Measurements from ENCODE around the gene ZSCAN21. TPM values are rescaled to one million over a fixed set of nuclear protein-coding genes. Genes with fewer than 3 reads are reported as not detected.

The ZSCAN21 gene
- total and polyA plus RNA-seq, 4 donors, result 4.7 to 13.1 (median 7.1) TPM

GRCh38 chr7:100072462-100072861 is 22.9 kb downstream of the ZSCAN21 start:
- Histone ChIP-seq H3K9me3 (ENCODE audit: control insufficient read depth in 4 of 4, insufficient read depth in 3 of 4, low read length in 3 of 4) (peaks cover 11 to 28% (median 25%) of the 10 kb centered on the region in 4 donors), H3K4me1 (ENCODE audit: control insufficient read depth in 5 of 5, insufficient read depth in 5 of 5, low read length in 5 of 5) (no peaks in the 10 kb centered on the region), H3K36me3 (ENCODE audit: control insufficient read depth in 4 of 4, insufficient read depth in 4 of 4, low read length in 4 of 4) (peaks cover 64 to 81% (median 70%) of the 10 kb centered on the region in 4 donors), H3K9ac (ENCODE audit: insufficient read depth in 1 of 2, low read length in 2 of 2) (no peak overlapping the region), H3K27ac (ENCODE audit: low read depth in 1 of 2, low read length in 1 of 2) (no peak overlapping the region), H3K4me3 (no peak overlapping the region), H3K27me3 (ENCODE audit: control insufficient read depth in 3 of 3, insufficient read depth in 3 of 3, low read length in 2 of 3) (no peaks in the 10 kb centered on the region)
- 98% methylated on average over 10 of the region's 10 CpGs for WGBS, 2 donors
- no peak for ATAC-seq (ENCODE audit: insufficient read depth, low FRiP score)
- no peak for DNase-seq
- no peak for TF ChIP-seq CTCF (IDR thresholded peaks at IDR 0.05; ENCODE audit: control extremely low read depth, extremely low read depth)

- no peak for DNase-seq
- Histone ChIP-seq H3K9me3 (ENCODE audit: control insufficient read depth in 4 of 4, insufficient read depth in 3 of 4, low read length in 3 of 4) (peaks cover 11 to 28% (median 24%) of the 10 kb centered on the region in 4 donors), H3K27me3 (ENCODE audit: control insufficient read depth in 3 of 3, insufficient read depth in 3 of 3, low read length in 2 of 3) (no peaks in the 10 kb centered on the region), H3K4me1 (ENCODE audit: control insufficient read depth in 5 of 5, insufficient read depth in 5 of 5, low read length in 5 of 5) (peaks cover 0 to 6% (median 0%) of the 10 kb centered on the region in 5 donors), H3K36me3 (ENCODE audit: control insufficient read depth in 4 of 4, insufficient read depth in 4 of 4, low read length in 4 of 4) (peaks cover 64 to 85% (median 75%) of the 10 kb centered on the region in 4 donors), H3K27ac (ENCODE audit: low read depth in 1 of 2, low read length in 1 of 2) (no peak overlapping the region), H3K4me3 (no peak overlapping the region), H3K9ac (ENCODE audit: insufficient read depth in 1 of 2, low read length in 2 of 2) (no peak overlapping the region)
- no peak for TF ChIP-seq CTCF (IDR thresholded peaks at IDR 0.05; ENCODE audit: control extremely low read depth, extremely low read depth)
- ATAC-seq (ENCODE audit: insufficient read depth, low FRiP score), result no peak
- 94% methylated on average over 7 of the region's 7 CpGs for WGBS, 2 donors
These were observed 25.3 kb downstream of the ZSCAN21 start for GRCh38 chr7:100074841-100075240.

GRCh38 chr7:100075418-100075817 is 25.8 kb downstream of the ZSCAN21 start:
- WGBS, 2 donors, result 95% methylated on average over 6 of the region's 6 CpGs
- no peaks in the 10 kb centered on the region for H3K27me3 ChIP-seq (ENCODE audit: control insufficient read depth in 3 of 3, insufficient read depth in 3 of 3, low read length in 2 of 3)
- peaks cover 58 to 82% (median 71%) of the 10 kb centered on the region in 4 donors for H3K36me3 ChIP-seq (ENCODE audit: control insufficient read depth in 4 of 4, insufficient read depth in 4 of 4, low read length in 4 of 4)
- peaks cover 11 to 28% (median 20%) of the 10 kb centered on the region in 4 donors for H3K9me3 ChIP-seq (ENCODE audit: control insufficient read depth in 4 of 4, insufficient read depth in 3 of 4, low read length in 3 of 4)
- no peak overlapping the region for H3K4me3 ChIP-seq
- no peak for TF ChIP-seq CTCF (IDR thresholded peaks at IDR 0.05; ENCODE audit: control extremely low read depth, extremely low read depth)
- H3K4me1 ChIP-seq (ENCODE audit: control insufficient read depth in 5 of 5, insufficient read depth in 5 of 5, low read length in 5 of 5), result peaks cover 0 to 12% (median 5%) of the 10 kb centered on the region in 5 donors
- ATAC-seq (ENCODE audit: insufficient read depth, low FRiP score) (no peak), DNase-seq (no peak)
- no peak overlapping the region for H3K9ac ChIP-seq (ENCODE audit: insufficient read depth in 1 of 2, low read length in 2 of 2)
- no peak overlapping the region for H3K27ac ChIP-seq (ENCODE audit: low read depth in 1 of 2, low read length in 1 of 2)

- Histone ChIP-seq H3K27ac (ENCODE audit: low read depth in 1 of 2, low read length in 1 of 2) (no peak overlapping the region), H3K9me3 (ENCODE audit: control insufficient read depth in 4 of 4, insufficient read depth in 3 of 4, low read length in 3 of 4) (peaks cover 0 to 11% (median 7%) of the 10 kb centered on the region in 4 donors), H3K4me3 (no peak overlapping the region), H3K27me3 (ENCODE audit: control insufficient read depth in 3 of 3, insufficient read depth in 3 of 3, low read length in 2 of 3) (no peaks in the 10 kb centered on the region), H3K36me3 (ENCODE audit: control insufficient read depth in 4 of 4, insufficient read depth in 4 of 4, low read length in 4 of 4) (peaks cover 41 to 71% (median 53%) of the 10 kb centered on the region in 4 donors), H3K9ac (ENCODE audit: insufficient read depth in 1 of 2, low read length in 2 of 2) (no peak overlapping the region), H3K4me1 (ENCODE audit: control insufficient read depth in 5 of 5, insufficient read depth in 5 of 5, low read length in 5 of 5) (peaks cover 0 to 16% (median 6%) of the 10 kb centered on the region in 5 donors)
- WGBS, 2 donors, result 97 to 98% methylated on average over 4 of the region's 4 CpGs
- DNase-seq (no peak), ATAC-seq (ENCODE audit: insufficient read depth, low FRiP score) (no peak)
- TF ChIP-seq CTCF (IDR thresholded peaks at IDR 0.05; ENCODE audit: control extremely low read depth, extremely low read depth), result no peak
These were observed 27.6 kb downstream of the ZSCAN21 start for GRCh38 chr7:100077205-100077604.

Measured in lung (tissue), 12 donors.